ENCODE data around the gene PTCH1.

Gene PTCH1

DNA sequence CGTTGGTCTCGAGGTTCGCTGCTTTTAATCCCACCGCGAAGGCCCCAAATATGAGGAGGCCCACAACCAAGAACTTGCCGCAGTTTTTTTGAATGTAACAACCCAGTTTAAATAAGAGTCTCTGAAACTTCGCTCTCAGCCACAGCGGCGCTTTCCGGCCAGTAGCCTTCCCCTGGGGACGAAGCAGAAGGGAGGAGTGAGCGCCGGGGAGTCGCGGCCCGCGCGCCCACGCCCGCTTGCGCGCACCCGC, 10.4 kb downstream of the PTCH1 start:
- H3K9me3 ChIP-seq (ENCODE audit: low read depth, low read length), result no peaks in the 10 kb centered on the region
- no peak for DNase-seq (ENCODE audit: low read depth, low spot score)
- peak overlapping the region; percentile 98 for H3K4me3 ChIP-seq
- peak overlapping the region; percentile 94 for H3K27ac ChIP-seq
- H3K9ac ChIP-seq (ENCODE audit: insufficient read length), result peak overlapping the region; percentile 95
- TF ChIP-seq POLR2AphosphoS5 (IDR thresholded peaks at IDR 0.05; ENCODE audit: borderline replicate concordance, low read depth, low read length) (0 out of 2 replicates have a peak, but pooled peaks have one; percentile 18), EZH2 (IDR thresholded peaks at IDR 0.05) (no peak), FOXP2 (optimal IDR thresholded peaks at IDR 0.05; ENCODE audit: control extremely low read depth, extremely low read length, insufficient read depth) (no peak)
- peaks cover 4% of the 10 kb centered on the region; the same call in 1 of the 2 replicates for H3K36me3 ChIP-seq (ENCODE audit: insufficient read depth, low read length)

DNA sequence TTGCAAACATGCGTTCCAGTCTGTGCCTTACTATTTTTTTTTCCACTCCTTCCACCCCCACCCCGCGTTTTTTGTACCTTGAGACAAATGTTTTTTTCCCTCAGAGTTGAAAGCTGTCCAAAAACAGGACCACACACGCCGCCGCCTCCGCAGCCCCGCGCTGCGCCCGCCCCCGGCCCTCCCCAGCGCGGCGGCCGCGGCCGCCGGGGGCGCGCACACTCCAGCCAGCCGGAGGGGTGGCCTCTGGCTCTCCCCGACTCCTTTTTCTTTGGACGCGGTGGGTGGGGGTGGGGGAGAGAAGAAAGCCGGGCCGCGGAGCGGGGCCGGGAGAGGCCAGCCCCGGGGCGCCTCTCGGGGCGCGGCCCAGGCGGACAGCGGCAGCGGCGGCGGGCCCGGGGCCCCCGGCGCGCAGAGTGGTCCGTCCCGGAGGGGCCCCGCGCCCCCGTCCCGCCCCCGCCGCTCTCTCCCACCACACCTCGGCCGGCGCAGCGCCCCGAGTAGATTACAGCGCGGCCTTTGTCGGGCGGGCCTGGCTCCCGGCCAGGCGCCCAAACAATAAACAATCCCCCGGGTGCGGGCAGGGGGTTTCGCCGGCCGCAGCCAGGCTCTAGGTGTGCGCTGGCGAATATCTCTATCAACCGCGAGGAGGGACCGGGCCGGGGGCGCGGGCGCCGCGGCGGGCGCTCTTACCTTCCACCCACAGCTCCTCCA, 10.9 kb downstream of the PTCH1 start:
- Histone ChIP-seq H3K9me3 (ENCODE audit: low read depth, low read length) (no peaks in the 10 kb centered on the region), H3K27ac (peak overlapping the region; percentile 94), H3K4me3 (peak overlapping the region; percentile 98), H3K9ac (ENCODE audit: insufficient read length) (peak overlapping the region; percentile 95), H3K36me3 (ENCODE audit: insufficient read depth, low read length) (peaks cover 4% of the 10 kb centered on the region; the same call in 1 of the 2 replicates)
- DNase-seq (ENCODE audit: low read depth, low spot score), result no peak
- peak; percentile 63 for TF ChIP-seq POLR2AphosphoS5 (IDR thresholded peaks at IDR 0.05; ENCODE audit: borderline replicate concordance, low read depth, low read length)
- no peak for TF ChIP-seq EZH2 (IDR thresholded peaks at IDR 0.05)
- no peak for TF ChIP-seq FOXP2 (optimal IDR thresholded peaks at IDR 0.05; ENCODE audit: control extremely low read depth, extremely low read length, insufficient read depth)

DNA sequence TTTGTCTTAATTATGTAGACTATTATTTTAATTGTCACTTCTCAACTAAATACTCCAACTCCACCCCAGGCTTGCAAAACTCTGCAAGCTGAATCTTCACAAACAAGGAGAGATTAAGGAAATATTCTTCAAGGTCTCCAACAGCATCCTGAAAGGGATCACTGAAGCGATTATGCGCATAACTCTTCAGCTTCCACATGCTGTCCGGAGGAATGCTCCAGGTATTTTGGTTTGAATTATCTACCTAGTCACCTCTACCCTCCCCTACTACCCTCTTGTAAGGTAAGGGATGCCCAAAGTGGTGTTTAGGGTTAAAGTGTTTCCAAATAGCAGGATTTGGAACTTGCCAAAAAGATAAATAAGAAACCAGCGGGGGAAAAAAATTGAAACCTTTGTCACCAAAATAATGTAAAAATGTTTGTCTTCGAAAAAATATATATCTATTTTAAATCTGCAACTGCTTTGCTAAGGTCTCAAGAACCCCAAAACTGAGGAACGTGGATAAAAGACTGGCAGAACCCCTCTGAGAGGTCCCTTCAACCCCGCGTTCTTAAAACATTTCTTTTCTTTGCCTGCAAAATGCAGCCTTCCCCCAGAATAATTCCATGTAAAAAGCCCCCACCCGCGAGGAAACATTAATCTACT, 11.6 kb downstream of the PTCH1 start:
- peak overlapping the region; percentile 34; the same call in 1 of the 2 replicates for H3K27ac ChIP-seq
- no peak for DNase-seq (ENCODE audit: low read depth, low spot score)
- TF ChIP-seq EZH2 (IDR thresholded peaks at IDR 0.05), result no peak
- no peak for TF ChIP-seq POLR2AphosphoS5 (IDR thresholded peaks at IDR 0.05; ENCODE audit: borderline replicate concordance, low read depth, low read length)
- no peak for TF ChIP-seq FOXP2 (optimal IDR thresholded peaks at IDR 0.05; ENCODE audit: control extremely low read depth, extremely low read length, insufficient read depth)

DNA sequence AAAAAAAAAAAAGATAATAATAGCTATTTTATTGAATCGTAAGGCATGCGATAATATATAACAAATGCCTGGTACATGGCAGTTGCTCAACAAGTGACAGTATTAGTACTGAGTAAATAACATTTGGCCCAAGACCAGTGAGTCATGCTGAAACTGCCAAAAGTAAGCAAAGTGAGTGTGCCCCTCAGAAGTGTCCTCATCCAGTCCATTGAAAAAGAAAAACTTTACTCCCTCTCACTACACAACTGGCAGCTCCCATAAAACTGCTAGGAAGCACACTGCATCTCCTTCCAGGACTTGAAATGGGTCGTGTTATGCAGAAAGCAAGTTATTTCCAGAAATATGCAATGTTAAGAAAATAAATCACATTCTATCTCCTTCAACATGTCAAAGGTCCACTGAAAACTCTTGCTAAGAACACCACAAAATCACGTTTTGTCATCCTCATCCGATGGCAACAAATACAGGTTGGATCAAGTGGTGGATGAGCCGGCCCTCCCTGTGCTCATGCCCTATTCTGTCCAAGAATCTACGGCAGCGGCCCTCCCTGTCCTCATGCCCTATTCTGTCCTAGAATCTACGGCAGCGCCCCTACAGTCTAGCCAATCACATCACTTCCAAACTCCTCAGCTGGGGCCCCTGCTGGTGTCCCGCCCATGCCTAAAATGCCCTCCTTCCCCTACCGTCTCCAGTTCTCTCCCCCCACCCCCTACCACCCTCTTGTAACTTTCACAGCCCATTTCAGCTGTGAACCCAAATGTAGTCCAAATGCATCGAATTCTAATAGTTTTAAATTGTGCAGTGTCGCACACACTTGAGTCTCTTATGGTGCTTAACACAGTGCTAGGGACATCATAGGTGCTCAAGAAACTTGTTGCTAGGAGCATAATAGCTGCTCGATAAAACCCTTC, 12.5 kb downstream of the PTCH1 start:
- H3K9ac ChIP-seq (ENCODE audit: insufficient read length), result no peak overlapping the region
- TF ChIP-seq FOXP2 (optimal IDR thresholded peaks at IDR 0.05; ENCODE audit: control extremely low read depth, extremely low read length, insufficient read depth), result no peak
- TF ChIP-seq POLR2AphosphoS5 (IDR thresholded peaks at IDR 0.05; ENCODE audit: borderline replicate concordance, low read depth, low read length), result no peak
- peak overlapping the region; percentile 37; the same call in 1 of the 2 replicates for H3K27ac ChIP-seq
- H3K4me3 ChIP-seq, result peak overlapping the region; percentile 98
- no peak for DNase-seq (ENCODE audit: low read depth, low spot score)
- H3K9me3 ChIP-seq (ENCODE audit: low read depth, low read length), result no peaks in the 10 kb centered on the region
- peaks cover 4% of the 10 kb centered on the region; the same call in 1 of the 2 replicates for H3K36me3 ChIP-seq (ENCODE audit: insufficient read depth, low read length)

More for the DNA sequence above, 11.6 kb downstream of the PTCH1 start:
- H3K36me3 ChIP-seq (ENCODE audit: insufficient read depth, low read length), result peaks cover 4% of the 10 kb centered on the region; the same call in 1 of the 2 replicates
- peak overlapping the region; percentile 64 for H3K9ac ChIP-seq (ENCODE audit: insufficient read length)
- H3K4me3 ChIP-seq, result peak overlapping the region; percentile 98
- H3K9me3 ChIP-seq (ENCODE audit: low read depth, low read length), result no peaks in the 10 kb centered on the region

DNA sequence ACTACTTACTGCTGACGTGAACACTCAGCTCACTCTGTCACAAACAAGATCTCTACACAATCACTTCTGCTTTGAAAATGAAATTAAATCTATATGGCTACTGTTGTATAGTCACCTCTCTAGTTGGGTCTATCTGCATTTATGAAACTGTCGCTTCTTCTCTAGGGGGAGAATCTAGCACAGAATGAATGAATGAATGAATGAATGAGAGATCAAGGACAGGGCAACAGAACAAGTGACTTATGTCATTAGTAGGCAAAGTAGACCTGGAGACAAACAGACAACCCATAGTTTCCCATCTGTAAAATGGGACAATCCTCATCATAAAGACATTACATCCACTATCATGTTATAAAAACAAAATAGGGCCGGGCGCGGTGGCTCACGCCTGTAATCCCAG, 13.4 kb downstream of the PTCH1 start:
- H3K27ac ChIP-seq, result no peak overlapping the region

DNA sequence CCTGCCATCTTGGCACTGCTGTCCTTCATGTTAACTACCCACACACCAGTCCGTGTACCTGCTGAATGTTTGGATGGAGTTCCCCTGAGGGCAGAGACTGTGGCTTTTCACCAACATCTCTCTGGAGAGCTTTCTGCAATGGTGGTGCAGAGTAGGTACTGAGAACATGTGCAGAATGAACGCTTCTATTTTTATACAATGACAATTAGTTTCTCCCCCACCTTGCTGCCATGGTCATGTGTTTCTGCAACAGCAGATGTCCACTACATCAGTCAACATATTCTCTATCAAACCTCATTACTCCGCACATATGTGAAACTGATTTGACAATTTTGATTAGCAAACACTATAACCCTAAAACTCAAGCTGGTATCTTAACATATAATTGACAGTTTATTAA, 14.5 kb downstream of the PTCH1 start:
- TF ChIP-seq POLR2AphosphoS5 (IDR thresholded peaks at IDR 0.05; ENCODE audit: borderline replicate concordance, low read depth, low read length) (no peak), FOXP2 (optimal IDR thresholded peaks at IDR 0.05; ENCODE audit: control extremely low read depth, extremely low read length, insufficient read depth) (no peak), EZH2 (IDR thresholded peaks at IDR 0.05) (no peak)
- no peak overlapping the region for H3K9ac ChIP-seq (ENCODE audit: insufficient read length)
- H3K36me3 ChIP-seq (ENCODE audit: insufficient read depth, low read length), result peaks cover 4% of the 10 kb centered on the region; the same call in 1 of the 2 replicates
- DNase-seq (ENCODE audit: low read depth, low spot score), result no peak
- no peak overlapping the region for H3K27ac ChIP-seq
- no peak overlapping the region for H3K4me3 ChIP-seq
- H3K9me3 ChIP-seq (ENCODE audit: low read depth, low read length), result no peaks in the 10 kb centered on the region

More for the DNA sequence above, 13.4 kb downstream of the PTCH1 start:
- DNase-seq (ENCODE audit: low read depth, low spot score), result no peak
- no peak for TF ChIP-seq FOXP2 (optimal IDR thresholded peaks at IDR 0.05; ENCODE audit: control extremely low read depth, extremely low read length, insufficient read depth)
- TF ChIP-seq POLR2AphosphoS5 (IDR thresholded peaks at IDR 0.05; ENCODE audit: borderline replicate concordance, low read depth, low read length), result no peak
- TF ChIP-seq EZH2 (IDR thresholded peaks at IDR 0.05), result no peak
- no peak overlapping the region for H3K9ac ChIP-seq (ENCODE audit: insufficient read length)
- H3K9me3 ChIP-seq (ENCODE audit: low read depth, low read length), result no peaks in the 10 kb centered on the region
- H3K4me3 ChIP-seq, result no peak overlapping the region; the same call in 1 of the 2 replicates
- peaks cover 4% of the 10 kb centered on the region; the same call in 1 of the 2 replicates for H3K36me3 ChIP-seq (ENCODE audit: insufficient read depth, low read length)

DNA sequence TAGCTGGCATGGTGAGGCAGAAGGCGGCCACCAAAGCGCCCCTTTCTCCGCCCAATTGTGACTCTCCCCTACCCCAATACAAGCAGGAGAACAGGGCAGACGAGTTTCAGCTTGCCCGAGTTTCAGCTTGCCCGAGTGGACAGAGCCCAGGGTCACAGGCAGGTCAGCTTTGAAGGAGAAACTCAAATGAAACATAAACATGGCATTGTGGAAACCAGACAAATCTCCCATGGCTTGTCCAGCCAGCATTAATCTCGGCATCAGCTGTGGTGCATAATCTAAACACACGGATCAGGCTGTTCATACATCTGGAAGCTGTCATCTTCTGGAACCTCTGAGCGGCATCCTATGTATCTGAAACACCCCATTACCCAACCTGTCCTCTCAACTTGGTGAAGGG, 16.9 kb downstream of the PTCH1 start:
- H3K4me3 ChIP-seq, result no peak overlapping the region
- no peak for DNase-seq (ENCODE audit: low read depth, low spot score)
- H3K9ac ChIP-seq (ENCODE audit: insufficient read length), result no peak overlapping the region
- H3K27ac ChIP-seq, result peak overlapping the region; percentile 63; the same call in 1 of the 2 replicates
- TF ChIP-seq FOXP2 (optimal IDR thresholded peaks at IDR 0.05; ENCODE audit: control extremely low read depth, extremely low read length, insufficient read depth), result no peak
- no peak for TF ChIP-seq EZH2 (IDR thresholded peaks at IDR 0.05)
- TF ChIP-seq POLR2AphosphoS5 (IDR thresholded peaks at IDR 0.05; ENCODE audit: borderline replicate concordance, low read depth, low read length), result no peak
- H3K9me3 ChIP-seq (ENCODE audit: low read depth, low read length), result no peaks in the 10 kb centered on the region
- H3K36me3 ChIP-seq (ENCODE audit: insufficient read depth, low read length), result peaks cover 5% of the 10 kb centered on the region
